ENCODE measurements around the gene SELENBP1.

The SELENBP1 gene

DNA sequence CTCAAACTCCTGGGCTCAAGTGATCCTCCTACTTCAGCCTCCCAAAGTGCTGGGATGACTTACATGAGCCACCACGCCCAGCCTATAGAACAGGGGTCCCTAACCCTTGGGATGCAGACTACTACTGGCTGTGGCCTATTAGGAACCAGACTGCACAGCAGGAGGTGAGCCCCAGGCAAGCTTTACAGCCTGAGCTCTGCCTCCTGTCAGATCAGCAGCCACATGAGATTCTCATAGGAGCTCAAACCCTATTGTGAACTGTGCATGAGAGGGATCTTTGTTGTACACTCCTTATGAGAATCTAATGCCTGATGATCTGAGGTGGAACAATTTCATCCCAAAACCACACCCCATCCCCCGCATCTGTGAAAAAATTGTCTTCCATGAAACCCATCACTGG lies 13.5 kb upstream of the SELENBP1 start:
- no peak for DNase-seq
- no peaks in the 10 kb centered on the region for H3K36me3 ChIP-seq (replicated peaks)
- TF ChIP-seq, protein P1, sequence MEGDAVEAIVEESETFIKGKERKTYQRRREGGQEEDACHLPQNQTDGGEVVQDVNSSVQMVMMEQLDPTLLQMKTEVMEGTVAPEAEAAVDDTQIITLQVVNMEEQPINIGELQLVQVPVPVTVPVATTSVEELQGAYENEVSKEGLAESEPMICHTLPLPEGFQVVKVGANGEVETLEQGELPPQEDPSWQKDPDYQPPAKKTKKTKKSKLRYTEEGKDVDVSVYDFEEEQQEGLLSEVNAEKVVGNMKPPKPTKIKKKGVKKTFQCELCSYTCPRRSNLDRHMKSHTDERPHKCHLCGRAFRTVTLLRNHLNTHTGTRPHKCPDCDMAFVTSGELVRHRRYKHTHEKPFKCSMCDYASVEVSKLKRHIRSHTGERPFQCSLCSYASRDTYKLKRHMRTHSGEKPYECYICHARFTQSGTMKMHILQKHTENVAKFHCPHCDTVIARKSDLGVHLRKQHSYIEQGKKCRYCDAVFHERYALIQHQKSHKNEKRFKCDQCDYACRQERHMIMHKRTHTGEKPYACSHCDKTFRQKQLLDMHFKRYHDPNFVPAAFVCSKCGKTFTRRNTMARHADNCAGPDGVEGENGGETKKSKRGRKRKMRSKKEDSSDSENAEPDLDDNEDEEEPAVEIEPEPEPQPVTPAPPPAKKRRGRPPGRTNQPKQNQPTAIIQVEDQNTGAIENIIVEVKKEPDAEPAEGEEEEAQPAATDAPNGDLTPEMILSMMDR (IDR thresholded peaks at IDR 0.05; ENCODE audit: low read depth, low read length, missing control alignments) = no peak
- in situ Hi-C loops (cut with HindIII; ENCODE audit: low pct_ligation_motif_present, low sequenced_read_pairs) = no loop called here
- H3K27ac ChIP-seq = no peak overlapping the region
- no peak overlapping the region for H3K4me3 ChIP-seq (ENCODE audit: low read depth, low read length)
- no peaks in the 10 kb centered on the region for H3K27me3 ChIP-seq (replicated peaks)

- TF ChIP-seq, protein P1 (IDR thresholded peaks at IDR 0.05; ENCODE audit: low read depth, low read length, missing control alignments) = no peak
- in situ Hi-C loops (cut with HindIII; ENCODE audit: low pct_ligation_motif_present, low sequenced_read_pairs) = no loop called here
- no peaks in the 10 kb centered on the region for H3K27me3 ChIP-seq (replicated peaks)
- H3K4me3 ChIP-seq (ENCODE audit: low read depth, low read length) = no peak overlapping the region
- no peak overlapping the region for H3K27ac ChIP-seq
- no peaks in the 10 kb centered on the region for H3K36me3 ChIP-seq (replicated peaks)
- no peak for DNase-seq
Observed at GRCh38 chr1:151384584-151384983, 12.1 kb upstream of the SELENBP1 start.

DNA sequence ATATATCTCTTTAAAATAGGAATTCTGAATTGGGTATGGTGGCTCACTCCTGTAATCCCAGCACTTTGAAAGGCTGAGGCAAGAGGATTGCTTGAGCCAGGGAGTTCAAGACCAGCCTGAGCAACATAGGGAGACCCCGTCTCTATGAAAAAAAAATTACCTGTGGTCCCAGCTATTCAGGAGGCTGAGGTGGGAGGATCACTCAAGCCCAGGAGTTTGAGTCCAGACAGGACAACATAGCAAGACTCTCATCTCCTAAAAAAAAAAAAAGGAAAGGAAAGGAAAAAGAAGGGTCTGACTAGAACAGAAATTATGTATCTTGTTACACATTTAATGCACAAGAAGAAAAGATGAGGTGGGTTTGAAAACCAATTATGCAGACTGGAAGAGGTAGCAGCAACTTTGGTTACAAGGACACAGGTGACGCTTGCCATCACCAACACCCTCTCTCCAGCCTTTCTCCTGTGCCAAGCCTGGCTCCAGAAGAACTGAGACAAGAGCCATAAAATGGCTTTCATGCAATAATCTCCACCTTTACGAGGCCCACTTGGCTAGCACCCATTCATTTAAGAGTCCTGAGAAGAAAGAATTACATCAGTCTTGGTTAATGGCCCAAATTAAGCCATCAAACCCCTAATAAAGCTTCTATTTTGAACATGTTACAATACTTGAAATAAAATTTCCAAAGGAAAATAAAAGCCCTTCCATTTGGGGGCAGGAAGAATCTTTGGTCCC lies 4.8 kb upstream of the SELENBP1 start:
- Histone ChIP-seq H3K36me3 (replicated peaks) (no peaks in the 10 kb centered on the region), H3K4me3 (ENCODE audit: low read depth, low read length) (no peak overlapping the region), H3K27ac (no peak overlapping the region), H3K27me3 (replicated peaks) (no peaks in the 10 kb centered on the region)
- in situ Hi-C loops (cut with HindIII; ENCODE audit: low pct_ligation_motif_present, low sequenced_read_pairs) = no loop called here
- TF ChIP-seq, protein P1 (IDR thresholded peaks at IDR 0.05; ENCODE audit: low read depth, low read length, missing control alignments) = no peak
- no peak for DNase-seq

DNA sequence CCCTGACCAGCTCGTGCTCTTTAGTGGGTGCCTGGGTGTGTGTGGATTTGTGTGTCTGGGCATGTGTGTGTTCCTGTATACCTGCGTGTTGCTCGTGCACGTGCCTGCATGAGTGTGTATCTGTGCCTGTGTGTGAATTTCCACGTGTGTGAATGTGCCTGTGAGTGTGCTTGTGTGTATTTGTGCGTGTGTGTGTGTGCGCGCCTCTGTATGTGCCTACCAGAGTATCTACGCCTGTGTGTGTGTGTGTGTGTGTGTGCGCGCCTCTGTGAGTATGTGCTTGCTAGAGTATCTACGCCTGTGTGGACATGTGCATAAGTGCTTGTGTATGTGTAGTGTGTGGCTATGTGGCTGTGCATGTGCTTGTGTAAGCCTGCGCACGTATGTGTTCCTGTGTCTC lies 691 bp upstream of the SELENBP1 start:
- DNase-seq = no peak
- Histone ChIP-seq H3K36me3 (replicated peaks) (no peaks in the 10 kb centered on the region), H3K27ac (no peak overlapping the region), H3K4me3 (ENCODE audit: low read depth, low read length) (no peak overlapping the region), H3K27me3 (replicated peaks) (no peaks in the 10 kb centered on the region)
- in situ Hi-C loops (cut with HindIII; ENCODE audit: low pct_ligation_motif_present, low sequenced_read_pairs) = no loop called here
- TF ChIP-seq, protein P1 (IDR thresholded peaks at IDR 0.05; ENCODE audit: low read depth, low read length, missing control alignments) = no peak

DNA sequence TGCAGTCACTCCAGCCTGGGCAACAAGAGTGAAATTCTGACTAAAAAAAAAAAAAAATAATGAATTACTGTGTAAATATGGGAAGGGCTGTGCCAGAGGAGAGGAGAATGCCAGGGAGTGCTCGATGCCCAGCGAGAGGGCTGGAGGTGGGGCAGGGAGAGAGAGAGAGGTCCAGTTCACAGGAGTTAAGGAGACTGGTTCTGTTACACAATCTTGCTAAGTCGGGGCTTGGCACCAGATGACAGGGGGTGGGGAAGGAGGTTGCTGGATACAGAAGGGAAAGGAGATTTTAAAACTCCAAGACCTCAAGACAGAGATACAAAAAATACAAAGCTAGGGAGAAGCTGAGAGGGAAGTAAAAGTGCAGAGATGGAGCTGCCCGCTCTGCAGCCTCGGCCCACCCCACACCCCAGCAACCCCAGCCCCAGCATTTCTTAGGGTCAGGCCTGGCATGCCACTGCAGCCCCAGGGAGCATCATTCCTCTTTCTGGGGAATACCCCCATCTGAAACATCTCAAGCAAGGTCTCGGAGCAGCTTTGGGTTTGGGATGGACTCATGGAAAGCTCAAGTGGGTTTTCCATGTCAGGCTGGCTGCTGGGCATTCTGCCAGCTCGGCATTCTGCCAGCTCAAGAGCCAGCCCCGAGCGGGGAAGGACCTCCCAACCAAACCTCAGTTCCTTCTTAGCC lies 991 bp downstream of the SELENBP1 start:
- no peaks in the 10 kb centered on the region for H3K36me3 ChIP-seq (replicated peaks)
- in situ Hi-C loops (cut with HindIII; ENCODE audit: low pct_ligation_motif_present, low sequenced_read_pairs) = no loop called here
- no peaks in the 10 kb centered on the region for H3K27me3 ChIP-seq (replicated peaks)
- no peak overlapping the region for H3K4me3 ChIP-seq (ENCODE audit: low read depth, low read length)
- TF ChIP-seq, protein P1 (IDR thresholded peaks at IDR 0.05; ENCODE audit: low read depth, low read length, missing control alignments) = no peak
- DNase-seq = no peak
- H3K27ac ChIP-seq = no peak overlapping the region
